ENCODE data around the gene CPEB4. TPM values are rescaled to one million over a fixed set of nuclear protein-coding genes. Genes with fewer than 3 reads are reported as not detected.

The CPEB4 gene
- total and polyA plus RNA-seq, 9 of the 15 experiments (the other 6 are each of a cell fraction or from before 2014, with no cell fraction given), result 7.4 to 21.3 (median 12.4) TPM

- H3K4me2 ChIP-seq (ENCODE audit: insufficient read depth, low read length), result peak overlapping the region; percentile 57
- peak overlapping the region; percentile 94 for H2AFZ ChIP-seq (ENCODE audit: low read depth, low read length)
- no peaks in the 10 kb centered on the region for H3K79me2 ChIP-seq (ENCODE audit: control insufficient read depth, insufficient read depth, low read length)
- no peaks in the 10 kb centered on the region for H3K36me3 ChIP-seq (ENCODE audit: control insufficient read depth, insufficient read depth, low read length)
- no peak overlapping the region for H3K4me3 ChIP-seq
- in situ Hi-C loops (cut with MboI), result no loop called here
- 24% methylated on average over 10 of the region's 10 CpGs for WGBS (ENCODE audit: insufficient coverage, low coverage, missing lambda C conversion rate)
- H3K9ac ChIP-seq (ENCODE audit: insufficient read depth in 1 of 2, low read depth in 2 of 2, low read length in 2 of 2), result peak overlapping the region; percentile 44 to 79
- H4K20me1 ChIP-seq (replicated peaks; ENCODE audit: control insufficient read depth, insufficient read depth, low read length), result no peaks in the 10 kb centered on the region
- peak; percentile 34 for ATAC-seq
- FAIRE-seq, result peak; percentile 55
- no TSS peak for BruUV-seq (replicated peaks)
- no peaks in the 10 kb centered on the region for H3K27me3 ChIP-seq (ENCODE audit: control insufficient read depth in 2 of 2, insufficient read depth in 2 of 2, low read length in 2 of 2)
- peaks cover 49 to 81% of the 10 kb centered on the region in 2 experiments for H3K4me1 ChIP-seq (replicated peaks in 1 of 2; ENCODE audit: control insufficient read depth in 2 of 2, insufficient read depth in 2 of 2, low read length in 2 of 2)
- ChIA-PET POLR2A (interaction anchor here (0.6 to 1.9 kb wide), 9 partner anchors 8 to 47 kb away, joined by 3 to 9 read pairs (median 4); partner anchors contain the start of gene CPEB4), CTCF (ENCODE audit: low intra/inter-chr PET ratio) (no interaction called here)
- 0 out of 2 replicates have a peak, but pooled peaks cover 2% of the 10 kb centered on the region for H3K9me3 ChIP-seq (replicated peaks; ENCODE audit: control insufficient read depth, insufficient read depth, low read depth, low read length)
- peak in 3 of 4 experiments; percentile 32 to 75 (median 51) for DNase-seq (ENCODE audit: extremely low read depth in 1 of 4, low spot score in 3 of 4)
- no peaks in the 10 kb centered on the region for H3K9me1 ChIP-seq (ENCODE audit: control insufficient read depth, insufficient read depth, low read length)
- intact Hi-C loops (cut with micrococcal nuclease), result no loop called here
- H3K27ac ChIP-seq (ENCODE audit: extremely low read depth, low read depth, low read length), result peak overlapping the region; percentile 54
- TF ChIP-seq KLF6 (CRISPR knock-in tag; IDR thresholded peaks at IDR 0.05; ENCODE audit: borderline replicate concordance) (peak; percentile 62; the same call in 1 of the 2 replicates), CC2D1A (IDR thresholded peaks at IDR 0.05) (0 out of 2 replicates have a peak, but pooled peaks have one; percentile 21), SMARCE1 (IDR thresholded peaks at IDR 0.05) (0 out of 2 replicates have a peak, but pooled peaks have one; percentile 46), PPARD (CRISPR knock-in tag; IDR thresholded peaks at IDR 0.05) (no peak), POLR2A (conservative IDR thresholded peaks at IDR 0.05) (no peak), ID3 (CRISPR knock-in tag; IDR thresholded peaks at IDR 0.05) (no peak), ID3 (tag; IDR thresholded peaks at IDR 0.05) (peak; percentile 20; the same call in 1 of the 2 replicates), DMBX1 (CRISPR knock-in tag; IDR thresholded peaks at IDR 0.05; ENCODE audit: borderline replicate concordance) (peak; percentile 74; the same call in 1 of the 2 replicates), SIX5 (IDR thresholded peaks at IDR 0.05; ENCODE audit: borderline replicate concordance in 1 of 2, insufficient read depth in 1 of 2, low read depth in 1 of 2, low read length in 2 of 2) (no peak), CXXC5 (CRISPR knock-in tag; IDR thresholded peaks at IDR 0.05) (peak; percentile 56), ELF1 (tag; IDR thresholded peaks at IDR 0.05) (peak; percentile 50; the same call in 1 of the 2 replicates), HIVEP1 (CRISPR knock-in tag; IDR thresholded peaks at IDR 0.05) (no peak), SMAD1 (IDR thresholded peaks at IDR 0.05; ENCODE audit: low read depth, low read length, partially characterized antibody) (no peak), CTBP1 (IDR thresholded peaks at IDR 0.05; ENCODE audit: borderline replicate concordance) (0 out of 2 replicates have a peak, but pooled peaks have one; percentile 47), ZNF592 (IDR thresholded peaks at IDR 0.05) (peak; percentile 62; the same call in 1 of the 2 replicates), RBFOX2 (IDR thresholded peaks at IDR 0.05; ENCODE audit: low read depth, low read length) (peak; percentile 39; the same call in 1 of the 2 replicates)
These were observed 23.8 kb upstream of the CPEB4 start for GRCh38 chr5:173864126-173865050.
